Measurements from ENCODE around the gene UBXN4.

DNA sequence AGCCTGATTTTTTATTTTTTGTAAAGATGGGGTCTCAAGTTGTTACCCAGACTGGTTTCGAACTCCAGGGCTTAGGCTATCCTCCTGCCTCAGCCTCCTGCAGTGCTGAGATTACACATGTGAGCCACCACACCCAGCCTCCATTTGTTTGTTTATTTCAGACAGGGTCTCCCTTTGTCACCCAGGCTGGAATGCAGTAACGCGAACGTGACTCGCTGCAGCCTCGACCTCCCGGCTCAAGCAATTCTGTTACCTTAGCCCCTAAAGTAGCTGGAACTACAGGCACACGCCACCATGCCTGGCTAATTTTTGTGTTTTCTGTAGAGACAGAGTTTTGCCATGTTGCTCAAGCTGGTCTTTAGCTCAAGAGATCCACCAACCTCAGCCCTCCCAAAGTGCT lies 27.2 kb downstream of the UBXN4 start:
- TF ChIP-seq, protein P1, sequence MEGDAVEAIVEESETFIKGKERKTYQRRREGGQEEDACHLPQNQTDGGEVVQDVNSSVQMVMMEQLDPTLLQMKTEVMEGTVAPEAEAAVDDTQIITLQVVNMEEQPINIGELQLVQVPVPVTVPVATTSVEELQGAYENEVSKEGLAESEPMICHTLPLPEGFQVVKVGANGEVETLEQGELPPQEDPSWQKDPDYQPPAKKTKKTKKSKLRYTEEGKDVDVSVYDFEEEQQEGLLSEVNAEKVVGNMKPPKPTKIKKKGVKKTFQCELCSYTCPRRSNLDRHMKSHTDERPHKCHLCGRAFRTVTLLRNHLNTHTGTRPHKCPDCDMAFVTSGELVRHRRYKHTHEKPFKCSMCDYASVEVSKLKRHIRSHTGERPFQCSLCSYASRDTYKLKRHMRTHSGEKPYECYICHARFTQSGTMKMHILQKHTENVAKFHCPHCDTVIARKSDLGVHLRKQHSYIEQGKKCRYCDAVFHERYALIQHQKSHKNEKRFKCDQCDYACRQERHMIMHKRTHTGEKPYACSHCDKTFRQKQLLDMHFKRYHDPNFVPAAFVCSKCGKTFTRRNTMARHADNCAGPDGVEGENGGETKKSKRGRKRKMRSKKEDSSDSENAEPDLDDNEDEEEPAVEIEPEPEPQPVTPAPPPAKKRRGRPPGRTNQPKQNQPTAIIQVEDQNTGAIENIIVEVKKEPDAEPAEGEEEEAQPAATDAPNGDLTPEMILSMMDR (conservative IDR thresholded peaks at IDR 0.05) = no peak
- TF ChIP-seq ZFX (IDR thresholded peaks at IDR 0.05) = no peak

Data from C4-2B (cell line).